Embryonic facial prominence (tissue), 1 donor: ENCODE measurements around the gene C19orf38.
A peak's percentile ranks its signal among the peaks of the same experiment; 100 is the strongest.

ENCODE experiments used
- DNase-seq: peaks from one replicate; pipeline ENCODE4 v3.0.0-alpha.2; 2016; ENCODE audit errors: extremely low spot score

Gene C19orf38, protein sequence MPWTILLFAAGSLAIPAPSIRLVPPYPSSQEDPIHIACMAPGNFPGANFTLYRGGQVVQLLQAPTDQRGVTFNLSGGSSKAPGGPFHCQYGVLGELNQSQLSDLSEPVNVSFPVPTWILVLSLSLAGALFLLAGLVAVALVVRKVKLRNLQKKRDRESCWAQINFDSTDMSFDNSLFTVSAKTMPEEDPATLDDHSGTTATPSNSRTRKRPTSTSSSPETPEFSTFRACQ

DNA sequence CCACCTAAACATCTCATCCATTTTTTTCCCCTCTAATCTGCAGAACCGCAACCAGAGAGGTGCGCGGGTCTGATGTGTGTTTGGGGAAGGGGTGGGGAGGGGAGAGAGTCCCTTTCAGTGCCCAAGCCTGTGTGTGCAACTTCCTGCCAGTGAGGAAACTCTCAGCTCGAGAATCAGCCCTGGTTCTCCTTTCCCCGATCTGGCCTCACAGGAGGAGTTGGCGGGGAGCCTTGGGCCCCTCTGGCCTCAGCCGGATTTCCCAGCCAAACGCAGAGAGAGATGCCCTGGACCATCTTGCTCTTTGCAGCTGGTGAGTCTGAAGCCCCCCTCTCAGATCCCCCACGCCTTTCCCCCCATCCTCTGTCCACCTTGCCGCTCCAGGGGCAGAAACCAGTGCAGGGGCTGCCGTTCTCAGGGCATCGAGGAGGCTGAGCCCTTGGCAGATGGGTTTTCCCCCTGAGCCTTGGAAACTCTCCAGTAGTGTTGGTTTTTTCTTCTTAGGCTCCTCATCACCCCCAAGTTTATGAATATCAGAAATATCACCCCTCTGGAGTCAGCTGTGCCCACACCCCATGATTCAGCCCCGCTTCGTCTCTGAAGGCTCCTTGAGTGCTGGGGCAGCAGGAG, at the start of gene C19orf38:
Gene C19orf38, plus strand, starts transcription at position 186 of the 627 bp plus-strand sequence. Its CDS starts 94 bp downstream, at position 280.
- no peak for DNase-seq

DNA sequence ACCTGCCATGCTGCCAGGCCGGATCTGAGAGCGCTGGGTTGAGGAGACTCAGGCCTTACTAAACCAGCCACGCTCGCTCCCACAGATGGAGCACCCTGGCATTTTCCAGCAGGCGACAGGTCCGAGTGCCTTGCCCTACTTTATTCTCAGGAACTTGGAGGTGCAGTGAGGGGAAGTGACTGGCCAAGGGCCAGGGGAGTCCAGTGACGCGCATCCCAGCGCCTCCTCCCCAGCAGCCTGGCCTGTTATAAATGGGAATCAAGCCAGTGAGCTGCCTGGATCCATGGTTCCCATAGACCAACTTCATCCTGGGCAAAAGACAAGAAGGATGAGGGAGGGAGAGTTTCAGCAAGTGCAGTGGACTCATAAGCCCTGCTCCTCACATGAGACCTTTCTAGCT, 47.7 kb upstream of the C19orf38 start:
- no peak for DNase-seq

DNA sequence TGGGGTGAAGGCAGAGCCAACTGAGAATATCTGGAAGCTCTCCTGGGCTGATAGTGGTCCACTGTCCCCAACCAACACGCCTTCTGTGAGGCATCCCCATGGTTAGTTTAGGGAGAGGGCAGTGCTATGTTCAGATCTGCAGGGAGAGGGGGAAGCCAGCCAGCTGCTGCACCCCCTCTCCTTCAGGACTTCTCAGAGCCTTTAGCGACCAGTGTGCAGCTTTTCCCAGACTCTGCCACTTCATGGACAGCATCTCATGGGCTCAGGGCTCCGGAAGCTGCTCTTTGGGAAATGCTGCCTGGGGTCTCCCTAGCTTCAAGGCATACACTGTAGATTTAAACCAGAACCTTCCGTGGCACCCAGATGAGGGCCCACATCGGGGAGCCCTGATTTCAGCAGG, 45.7 kb upstream of the C19orf38 start:
- no peak for DNase-seq

DNA sequence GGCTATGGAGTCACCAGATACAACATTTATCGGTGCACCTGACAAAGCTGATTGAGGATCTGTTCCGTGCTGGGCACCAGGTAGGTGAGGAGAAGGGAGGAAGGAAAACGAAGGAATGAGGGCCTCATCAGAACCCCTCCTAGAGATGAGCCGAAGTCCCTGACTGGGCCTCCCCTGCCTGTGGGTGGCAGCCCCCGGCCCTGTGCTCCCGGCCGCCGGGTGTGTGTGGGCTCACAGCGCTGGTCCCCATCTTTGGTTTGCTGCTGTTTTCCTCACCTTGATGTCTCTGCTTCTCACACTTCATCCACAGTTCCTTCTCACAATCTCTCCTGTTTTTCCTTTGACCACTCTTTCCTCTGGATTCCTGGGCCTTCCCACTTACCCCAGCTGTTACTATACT, 45.0 kb upstream of the C19orf38 start:
- DNase-seq, result no peak

DNA sequence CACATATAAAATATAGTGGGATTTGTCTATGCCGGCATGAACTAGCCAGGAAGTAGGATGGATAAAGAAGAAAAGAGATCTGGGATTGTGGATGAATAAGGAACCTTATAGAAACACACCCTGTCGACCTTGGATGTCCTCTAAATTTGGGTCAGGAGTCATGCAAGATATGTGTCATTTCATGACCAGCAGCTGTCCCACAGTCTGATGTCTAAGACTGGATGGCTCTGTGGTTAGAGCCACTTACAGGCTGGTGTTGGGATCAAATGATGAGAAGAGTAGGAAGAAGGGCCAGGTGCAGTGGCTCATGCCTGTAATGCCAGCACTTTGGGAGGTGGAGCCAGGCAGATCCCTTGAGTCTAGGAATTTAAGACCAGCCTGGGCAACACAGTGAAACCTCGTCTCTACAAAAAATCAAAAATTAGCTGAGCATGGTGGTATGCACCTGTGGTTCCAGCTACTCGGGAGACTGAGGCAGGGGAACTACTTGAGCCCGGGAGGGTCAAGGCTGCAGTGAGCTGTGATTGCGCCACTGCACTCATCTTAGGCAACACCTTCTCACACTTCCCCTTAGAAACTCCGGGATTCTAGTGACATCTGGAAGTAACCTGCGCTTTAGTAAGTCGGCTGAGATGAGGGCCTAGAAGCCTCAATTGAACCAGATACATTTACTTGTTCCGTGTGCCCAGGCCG, 43.0 kb upstream of the C19orf38 start:
- no peak for DNase-seq

DNA sequence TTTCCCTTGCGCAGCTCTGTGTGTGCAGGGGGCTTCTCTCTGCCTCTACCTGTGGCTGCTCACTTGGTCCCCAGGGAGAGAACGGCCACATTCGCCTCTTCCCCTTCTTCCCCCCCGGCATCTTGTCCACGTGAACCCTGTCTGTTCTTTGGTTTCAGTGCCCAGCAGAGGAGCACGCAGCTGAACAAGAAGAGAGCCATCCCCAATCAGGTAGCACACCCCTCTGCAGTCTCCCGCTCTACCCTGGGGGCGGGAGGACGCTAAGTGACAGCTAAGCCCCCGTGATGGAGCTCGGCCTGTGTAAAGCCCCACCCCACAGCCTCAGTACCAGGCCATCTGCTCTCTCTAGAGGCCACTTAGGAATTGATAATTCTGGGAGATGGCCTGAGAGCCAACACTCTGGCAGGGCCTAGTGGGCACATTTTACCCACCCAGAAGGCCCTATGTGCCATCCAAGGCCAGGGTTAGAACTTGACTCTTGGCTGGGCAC, 42.4 kb upstream of the C19orf38 start:
- DNase-seq, result no peak

DNA sequence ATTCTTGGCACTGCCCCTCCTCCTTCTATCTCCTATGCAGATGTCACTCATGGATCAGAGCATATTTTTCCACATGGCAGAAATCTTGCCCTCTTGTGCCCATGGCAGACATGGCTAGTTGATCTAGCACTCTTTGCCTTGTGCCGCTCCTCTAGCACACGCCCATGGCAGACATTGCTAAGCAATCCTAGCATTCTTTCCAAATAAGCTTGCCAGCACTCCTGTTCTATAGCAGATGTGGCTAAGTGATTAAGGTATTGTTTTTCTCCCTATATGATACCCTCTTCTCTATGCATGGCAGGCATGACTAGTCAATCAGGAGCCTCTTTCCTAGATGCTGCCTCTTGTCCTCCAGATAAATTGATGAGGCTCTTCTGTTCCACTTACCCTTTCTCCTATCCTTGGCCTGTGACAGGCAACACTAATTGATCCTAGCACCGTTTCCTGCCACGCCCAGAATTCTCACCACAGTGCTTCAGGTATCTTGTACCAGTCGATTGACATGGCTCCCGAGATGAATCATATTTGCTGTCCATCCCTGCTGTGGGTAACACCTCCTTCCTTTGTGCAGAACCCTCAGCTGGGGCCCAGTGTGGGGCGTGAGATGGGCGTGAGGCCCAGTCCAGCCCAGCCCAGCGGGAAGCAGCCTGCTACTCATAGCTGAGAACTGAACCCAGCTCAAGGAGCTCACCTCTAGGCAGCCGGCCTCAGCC, 39.1 kb upstream of the C19orf38 start:
- DNase-seq, result no peak

DNA sequence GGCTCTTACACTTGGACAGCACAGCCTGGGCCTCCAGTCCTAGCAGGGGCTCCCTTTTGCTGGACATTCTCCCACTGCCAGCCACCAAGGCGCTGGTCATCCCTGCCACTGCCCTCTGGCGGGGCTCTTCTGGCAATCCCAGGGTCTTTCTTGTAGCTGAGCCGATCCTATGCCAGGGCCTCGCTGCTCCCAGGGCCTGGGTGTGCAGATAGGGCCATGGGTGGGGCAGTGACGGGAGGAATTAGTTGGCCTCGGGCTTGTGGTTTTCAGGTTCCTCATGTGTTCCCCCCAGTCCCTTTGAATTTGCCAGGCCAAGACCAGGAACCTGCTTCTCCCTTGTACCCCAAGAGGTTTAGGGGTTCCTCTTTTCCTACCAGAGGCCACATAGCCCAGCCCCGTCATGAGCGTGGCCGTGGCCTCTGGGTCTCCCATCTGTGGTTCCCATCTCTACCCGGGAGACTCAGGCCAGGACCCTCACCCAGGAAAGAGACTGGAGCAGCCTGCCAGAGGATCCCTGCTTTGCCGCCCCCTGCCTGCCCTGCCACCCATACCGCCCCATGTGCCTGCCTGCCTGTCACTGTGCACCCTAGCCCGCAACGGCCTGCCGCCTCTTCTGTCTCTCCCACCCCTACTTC, 38.4 kb upstream of the C19orf38 start:
- DNase-seq, result no peak

DNA sequence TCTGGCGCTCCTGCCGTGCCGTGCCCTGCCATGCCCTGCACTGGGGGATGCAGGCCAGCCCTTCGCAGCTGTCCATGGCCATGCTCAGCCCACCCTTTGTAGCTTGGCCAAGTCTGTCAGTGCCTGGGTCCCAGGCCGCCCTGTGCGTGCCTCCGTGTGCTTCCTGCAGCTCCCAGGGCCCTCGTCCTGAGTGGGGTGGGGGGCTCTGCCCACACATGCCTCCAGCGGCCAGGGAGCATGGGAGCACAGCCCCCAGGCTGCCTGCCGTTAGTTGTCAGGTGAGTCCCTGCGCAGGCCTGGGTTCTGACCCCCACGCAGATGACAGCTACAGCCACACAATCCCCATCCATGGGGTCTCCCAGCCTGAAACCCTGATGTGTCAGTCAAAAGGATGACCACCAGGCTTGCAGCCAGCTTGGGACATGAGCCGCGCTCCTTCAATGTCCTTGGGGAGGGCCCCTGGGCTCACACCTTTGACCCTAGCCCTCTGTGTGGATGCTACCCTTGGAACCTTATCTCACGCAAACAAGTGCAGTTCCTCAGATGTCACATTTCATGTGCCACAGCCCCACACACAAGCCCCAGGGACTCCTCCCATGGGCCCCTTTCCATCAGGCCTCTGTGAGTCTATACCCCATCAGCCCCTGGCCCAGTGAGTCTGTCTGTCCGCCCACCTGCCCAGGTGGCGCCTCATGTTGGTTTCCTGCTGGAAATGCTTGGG, 36.7 kb upstream of the C19orf38 start:
- DNase-seq, result no peak

DNA sequence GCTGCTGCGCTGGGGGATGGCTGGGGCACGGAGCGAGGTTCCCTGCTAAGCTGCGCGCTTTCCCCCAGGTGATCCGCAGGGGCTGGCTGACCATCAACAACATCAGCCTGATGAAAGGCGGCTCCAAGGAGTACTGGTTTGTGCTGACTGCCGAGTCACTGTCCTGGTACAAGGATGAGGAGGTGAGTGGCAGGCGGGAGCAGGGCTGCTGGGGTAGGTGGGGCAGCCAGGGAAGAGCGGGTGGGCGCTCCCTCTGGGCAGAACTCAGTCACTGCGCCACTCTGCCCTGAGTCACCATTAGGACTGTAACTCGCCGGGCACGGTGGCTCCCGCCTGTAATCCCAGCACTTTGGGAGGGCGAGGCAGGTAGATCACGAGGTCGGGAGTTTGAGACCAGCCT, 36.0 kb upstream of the C19orf38 start:
- DNase-seq, result no peak

DNA sequence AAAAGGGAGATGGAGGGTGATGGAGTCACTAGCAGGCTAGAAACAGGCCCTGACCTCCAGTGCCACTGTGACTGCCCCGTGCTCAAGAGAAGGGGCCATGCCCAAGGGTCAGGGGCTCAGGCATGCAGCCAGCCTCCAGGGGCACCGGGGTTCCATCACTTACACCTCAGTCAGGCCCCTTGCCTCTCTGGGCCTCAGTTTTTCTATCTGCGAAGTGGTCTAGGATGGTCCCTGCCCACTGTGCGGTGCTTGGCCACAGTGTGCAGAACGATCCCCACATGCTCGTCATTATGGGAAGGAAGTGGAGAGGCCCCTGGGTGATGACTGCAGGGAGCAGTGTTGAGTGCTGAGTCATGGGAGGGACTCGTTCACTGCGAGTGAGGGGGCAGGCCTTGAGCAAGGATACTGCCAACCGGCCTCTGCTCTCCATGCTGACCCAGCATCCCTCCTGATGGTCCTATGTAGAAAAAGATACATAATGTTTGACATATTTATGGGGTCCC, 35.3 kb upstream of the C19orf38 start:
- no peak for DNase-seq

DNA sequence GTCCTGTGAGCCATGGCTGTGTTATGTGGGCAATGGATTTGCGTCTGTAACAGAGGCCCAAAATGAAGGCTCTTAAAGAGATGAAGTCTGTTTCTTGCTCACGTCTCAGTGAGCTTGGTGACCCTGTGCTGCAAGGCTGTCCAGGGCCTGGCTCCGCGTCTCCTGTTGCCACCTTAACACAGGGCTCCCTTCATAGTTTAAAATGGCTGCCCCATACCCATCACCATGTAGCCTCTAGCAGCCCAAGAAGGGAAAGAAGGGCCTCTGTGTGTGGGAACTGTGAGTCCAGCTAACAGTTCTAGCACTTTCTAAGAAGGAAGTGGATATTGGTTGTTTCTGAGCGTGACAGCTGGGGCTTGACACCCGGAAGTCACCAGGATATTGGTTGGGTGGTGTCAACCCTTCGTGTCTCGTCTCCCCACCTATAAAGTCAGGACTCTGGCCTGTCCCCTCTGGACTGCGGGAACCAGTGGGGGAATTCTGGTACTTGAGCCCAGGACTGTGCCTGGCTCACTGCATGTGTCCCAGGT, 33.1 kb upstream of the C19orf38 start:
- DNase-seq, result no peak

DNA sequence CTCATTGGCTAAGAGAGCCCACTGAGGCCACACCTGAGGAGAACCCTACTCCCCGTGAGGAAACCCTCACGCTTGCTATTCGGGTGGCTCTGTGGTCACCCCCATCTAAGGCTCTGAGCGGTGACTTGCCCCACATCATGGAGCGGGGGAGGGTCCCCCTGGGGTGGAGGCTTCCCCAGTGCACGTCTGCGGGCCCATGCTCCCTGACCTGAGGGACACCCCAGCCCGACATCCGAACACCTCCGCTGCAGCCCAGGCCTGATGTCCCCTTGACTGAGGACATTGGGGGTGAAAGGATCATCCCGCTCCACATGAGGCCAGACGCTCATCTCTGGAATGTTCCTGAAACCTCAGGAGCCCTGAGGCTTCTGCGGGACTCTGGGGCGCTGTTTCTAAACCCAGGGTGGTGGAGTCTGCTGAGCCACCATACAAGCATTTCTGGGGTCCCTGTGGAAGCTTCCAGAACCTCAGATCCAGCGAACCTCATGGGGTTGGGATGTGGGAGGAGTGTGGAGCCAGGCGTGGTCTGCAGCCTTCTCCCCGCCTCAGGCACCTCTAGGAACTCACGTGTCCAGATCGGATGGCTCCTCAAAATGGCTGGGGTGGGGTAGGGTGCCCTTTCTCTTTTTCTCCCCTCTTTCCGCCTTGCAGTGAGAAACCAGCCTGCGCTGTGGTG, 32.1 kb upstream of the C19orf38 start:
- DNase-seq, result no peak

DNA sequence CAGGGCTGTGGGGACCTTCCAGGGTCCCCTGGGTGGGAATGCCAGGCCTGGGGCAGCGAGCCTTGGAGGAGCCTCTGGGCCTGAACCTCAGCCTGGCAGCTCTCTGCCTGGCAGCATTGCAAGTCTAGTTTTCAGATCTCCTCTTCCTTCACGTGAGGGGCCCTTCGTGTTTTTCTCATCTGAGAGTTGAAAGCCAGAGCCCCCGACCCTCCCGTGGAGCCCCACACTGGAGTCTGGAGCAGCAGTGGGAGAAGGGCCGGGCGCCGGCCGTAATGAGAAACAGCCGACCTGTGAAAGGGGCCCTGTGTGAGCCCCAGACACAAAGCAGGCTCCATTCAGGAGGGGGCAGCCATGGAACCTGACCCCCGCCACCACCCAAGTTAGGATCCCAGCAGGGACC, 31.5 kb upstream of the C19orf38 start:
- DNase-seq, result no peak

DNA sequence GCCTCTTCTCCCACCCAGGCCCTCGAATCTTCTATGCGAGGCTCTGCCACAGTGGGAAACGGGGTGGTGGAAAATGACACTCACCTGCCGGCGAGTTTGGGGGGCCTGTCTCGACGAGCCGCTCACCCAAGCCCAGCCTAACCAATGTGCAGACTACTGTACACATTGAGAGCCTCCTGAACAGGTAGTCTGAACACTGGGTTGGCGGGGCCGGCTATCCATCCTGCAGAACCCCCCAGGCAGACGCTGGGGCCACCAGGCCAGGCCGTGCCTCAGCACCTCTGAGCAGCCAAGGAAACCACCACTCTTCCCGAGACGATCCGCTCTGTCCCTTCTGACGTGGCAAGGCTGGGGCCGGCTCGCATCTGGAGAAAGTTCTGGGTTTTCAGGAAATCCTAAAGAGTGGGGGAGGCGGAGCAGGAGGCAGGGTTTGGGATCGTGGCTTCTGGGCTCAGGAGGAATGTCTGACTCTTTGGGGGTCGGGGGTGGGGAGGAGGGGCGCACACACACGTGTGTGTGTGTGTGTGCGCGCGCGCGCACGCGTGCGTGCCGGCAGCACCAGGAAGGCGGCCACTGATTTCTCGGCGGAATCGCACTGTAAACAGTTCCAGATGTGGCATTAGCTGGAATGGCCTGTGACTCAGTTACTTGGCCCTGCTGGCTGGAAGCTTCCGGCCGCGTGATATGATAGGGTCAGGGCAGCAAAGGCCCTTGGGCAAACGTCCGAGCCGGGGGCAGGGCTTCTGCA, 30.8 kb upstream of the C19orf38 start:
- peak; percentile 77 for DNase-seq

DNA sequence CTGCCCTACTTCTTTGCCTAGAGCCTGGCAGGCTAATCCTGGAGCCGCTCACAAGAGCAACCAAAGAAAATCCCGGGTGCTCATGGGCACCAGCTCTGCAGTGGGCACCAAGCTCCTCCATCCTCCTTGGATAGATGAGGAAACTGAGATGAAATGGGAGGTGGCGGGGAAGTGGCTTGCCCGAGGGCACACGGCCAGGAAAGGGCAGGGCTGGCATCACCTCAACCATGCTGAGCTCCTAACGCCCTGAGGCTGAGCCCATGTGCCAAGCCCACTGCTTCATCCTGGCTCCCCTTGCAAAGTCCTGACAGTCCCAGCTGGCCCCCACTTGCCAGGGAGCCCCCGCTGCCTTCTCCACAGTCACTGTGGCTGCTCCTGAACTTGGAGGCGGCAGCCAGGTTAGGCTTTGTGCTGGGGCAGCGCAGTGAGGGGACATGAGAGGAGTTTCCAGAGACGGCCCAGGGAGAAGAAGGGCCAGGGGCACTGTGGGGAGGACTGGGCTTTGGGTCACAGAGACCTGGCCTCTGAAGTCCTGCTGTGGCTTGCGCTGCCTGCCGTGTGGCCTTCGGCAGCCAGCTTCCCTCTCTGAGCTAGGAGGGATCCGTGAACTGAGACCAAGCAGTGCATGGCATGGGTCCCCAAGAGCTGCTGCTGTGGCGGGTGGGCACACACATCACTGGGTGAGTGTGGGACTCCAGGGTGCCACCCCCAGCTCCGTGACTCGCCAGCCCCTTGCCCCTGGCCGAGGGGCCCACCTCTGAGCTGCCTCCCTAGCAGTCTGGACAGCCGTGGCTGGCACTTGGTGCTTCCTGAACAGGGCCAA, 29.7 kb upstream of the C19orf38 start:
- no peak for DNase-seq

DNA sequence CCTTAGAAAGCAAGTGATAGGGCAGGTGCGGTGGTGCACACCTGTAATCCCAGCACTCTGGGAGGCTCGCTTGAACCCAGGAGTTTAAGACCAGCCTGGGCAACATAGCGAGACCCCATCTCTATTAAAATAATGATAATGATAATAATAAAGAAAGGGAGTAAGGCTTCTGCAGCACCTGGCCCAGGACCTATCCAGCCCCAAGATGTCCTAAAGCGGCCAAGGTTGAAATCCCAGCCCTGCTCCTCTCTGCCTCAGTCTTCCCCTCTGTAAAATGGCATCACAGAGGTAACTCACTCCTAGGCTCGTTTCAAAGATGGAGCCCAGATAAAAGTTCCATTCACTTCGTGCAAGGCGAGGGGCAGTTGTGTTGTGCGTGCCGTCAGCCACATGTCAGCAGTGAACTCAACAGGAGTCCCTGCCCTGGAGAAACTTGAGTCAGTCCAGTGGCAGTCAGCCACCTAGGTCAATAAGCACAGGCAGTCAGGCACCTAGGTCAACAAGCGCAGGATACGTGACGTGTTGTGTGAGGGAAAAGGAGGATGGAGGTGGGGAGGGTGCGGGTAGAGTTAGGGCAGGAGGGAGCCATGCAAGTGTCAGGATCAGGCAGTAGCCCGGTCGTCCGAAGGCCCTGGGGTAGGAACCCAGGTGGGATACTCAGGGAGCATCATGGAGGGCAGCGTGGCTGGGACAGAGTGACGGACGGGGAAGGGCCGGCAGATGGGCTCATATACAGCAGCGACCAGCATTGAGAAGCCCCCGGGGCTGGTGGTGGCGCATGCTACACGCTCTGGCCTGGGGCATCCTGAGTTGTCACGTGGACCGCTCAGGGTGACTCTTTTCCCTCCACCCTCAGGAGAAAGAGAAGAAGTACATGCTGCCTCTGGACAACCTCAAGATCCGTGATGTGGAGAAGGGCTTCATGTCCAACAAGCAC, 28.8 kb upstream of the C19orf38 start:
- no peak for DNase-seq
